HL-60 (cell line): ENCODE data around the gene PHKA2.

Experiments
- GABPA ChIP-seq: IDR thresholded peaks from 2 replicates; pipeline ENCODE4 v1.6.1; 2012; ENCODE audit warnings: low read depth
- POLR2AphosphoS5 ChIP-seq: IDR thresholded peaks from 2 replicates; pipeline ENCODE4 v1.6.1; 2012; ENCODE audit warnings: low read depth
- SPI1 ChIP-seq: IDR thresholded peaks from 2 replicates; pipeline ENCODE4 v1.6.1; 2012; ENCODE audit warnings: low read depth, mild to moderate bottlenecking, borderline replicate concordance
- TF ChIP-seq, protein P1 (sequence below): IDR thresholded peaks from one replicate; pipeline ENCODE4 v1.5.1; 2011; ENCODE audit warnings: low read length, control low read depth, inconsistent platforms; ENCODE audit not compliant: insufficient read depth
- TF ChIP-seq, protein P2 (sequence below): IDR thresholded peaks from 2 replicates; pipeline ENCODE4 v1.6.1; 2012; ENCODE audit warnings: low read depth; ENCODE audit not compliant: insufficient replicate concordance

- TF ChIP-seq POLR2AphosphoS5 = no peak
- TF ChIP-seq, protein P1, sequence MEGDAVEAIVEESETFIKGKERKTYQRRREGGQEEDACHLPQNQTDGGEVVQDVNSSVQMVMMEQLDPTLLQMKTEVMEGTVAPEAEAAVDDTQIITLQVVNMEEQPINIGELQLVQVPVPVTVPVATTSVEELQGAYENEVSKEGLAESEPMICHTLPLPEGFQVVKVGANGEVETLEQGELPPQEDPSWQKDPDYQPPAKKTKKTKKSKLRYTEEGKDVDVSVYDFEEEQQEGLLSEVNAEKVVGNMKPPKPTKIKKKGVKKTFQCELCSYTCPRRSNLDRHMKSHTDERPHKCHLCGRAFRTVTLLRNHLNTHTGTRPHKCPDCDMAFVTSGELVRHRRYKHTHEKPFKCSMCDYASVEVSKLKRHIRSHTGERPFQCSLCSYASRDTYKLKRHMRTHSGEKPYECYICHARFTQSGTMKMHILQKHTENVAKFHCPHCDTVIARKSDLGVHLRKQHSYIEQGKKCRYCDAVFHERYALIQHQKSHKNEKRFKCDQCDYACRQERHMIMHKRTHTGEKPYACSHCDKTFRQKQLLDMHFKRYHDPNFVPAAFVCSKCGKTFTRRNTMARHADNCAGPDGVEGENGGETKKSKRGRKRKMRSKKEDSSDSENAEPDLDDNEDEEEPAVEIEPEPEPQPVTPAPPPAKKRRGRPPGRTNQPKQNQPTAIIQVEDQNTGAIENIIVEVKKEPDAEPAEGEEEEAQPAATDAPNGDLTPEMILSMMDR = no peak
- no peak for TF ChIP-seq SPI1
- TF ChIP-seq, protein P2, sequence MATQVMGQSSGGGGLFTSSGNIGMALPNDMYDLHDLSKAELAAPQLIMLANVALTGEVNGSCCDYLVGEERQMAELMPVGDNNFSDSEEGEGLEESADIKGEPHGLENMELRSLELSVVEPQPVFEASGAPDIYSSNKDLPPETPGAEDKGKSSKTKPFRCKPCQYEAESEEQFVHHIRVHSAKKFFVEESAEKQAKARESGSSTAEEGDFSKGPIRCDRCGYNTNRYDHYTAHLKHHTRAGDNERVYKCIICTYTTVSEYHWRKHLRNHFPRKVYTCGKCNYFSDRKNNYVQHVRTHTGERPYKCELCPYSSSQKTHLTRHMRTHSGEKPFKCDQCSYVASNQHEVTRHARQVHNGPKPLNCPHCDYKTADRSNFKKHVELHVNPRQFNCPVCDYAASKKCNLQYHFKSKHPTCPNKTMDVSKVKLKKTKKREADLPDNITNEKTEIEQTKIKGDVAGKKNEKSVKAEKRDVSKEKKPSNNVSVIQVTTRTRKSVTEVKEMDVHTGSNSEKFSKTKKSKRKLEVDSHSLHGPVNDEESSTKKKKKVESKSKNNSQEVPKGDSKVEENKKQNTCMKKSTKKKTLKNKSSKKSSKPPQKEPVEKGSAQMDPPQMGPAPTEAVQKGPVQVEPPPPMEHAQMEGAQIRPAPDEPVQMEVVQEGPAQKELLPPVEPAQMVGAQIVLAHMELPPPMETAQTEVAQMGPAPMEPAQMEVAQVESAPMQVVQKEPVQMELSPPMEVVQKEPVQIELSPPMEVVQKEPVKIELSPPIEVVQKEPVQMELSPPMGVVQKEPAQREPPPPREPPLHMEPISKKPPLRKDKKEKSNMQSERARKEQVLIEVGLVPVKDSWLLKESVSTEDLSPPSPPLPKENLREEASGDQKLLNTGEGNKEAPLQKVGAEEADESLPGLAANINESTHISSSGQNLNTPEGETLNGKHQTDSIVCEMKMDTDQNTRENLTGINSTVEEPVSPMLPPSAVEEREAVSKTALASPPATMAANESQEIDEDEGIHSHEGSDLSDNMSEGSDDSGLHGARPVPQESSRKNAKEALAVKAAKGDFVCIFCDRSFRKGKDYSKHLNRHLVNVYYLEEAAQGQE = no peak
- no peak for TF ChIP-seq GABPA
Measured at GRCh38 chrX:18883961-18884765, 99.8 kb downstream of the PHKA2 start.
